ENCODE measurements around the gene IGDCC3. TPM values are rescaled to one million over a fixed set of nuclear protein-coding genes. Genes with fewer than 3 reads are reported as not detected.

The IGDCC3 gene
- total and polyA plus RNA-seq, 2 donors (not counting 1 experiment from before 2014, with no cell fraction given) = not detected

DNA sequence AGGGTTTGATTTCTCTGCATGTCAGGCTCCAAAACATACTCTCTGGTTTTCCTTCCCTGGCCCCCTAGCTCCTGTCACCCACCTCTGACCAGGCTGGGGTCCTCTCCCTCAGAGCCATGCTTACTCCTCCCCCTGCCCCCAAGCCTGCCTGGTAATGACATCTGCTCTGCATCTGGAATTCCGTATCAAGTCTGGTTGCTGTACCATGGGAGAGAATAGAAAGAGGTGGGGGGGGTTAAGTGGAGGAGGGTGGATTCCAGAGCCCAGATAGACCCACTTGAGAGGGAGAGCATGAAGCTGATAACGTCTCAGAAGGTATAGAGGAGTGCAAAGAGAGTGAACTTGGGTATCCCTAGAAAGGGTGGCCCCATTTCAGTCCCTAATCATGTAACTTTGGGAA is 40.8 kb upstream of the IGDCC3 start:
- no peaks in the 10 kb centered on the region for H4K20me1 ChIP-seq (ENCODE audit: control insufficient read depth, insufficient read depth, low read length, poor library complexity, severe bottlenecking)
- DNase-seq (no peak), ATAC-seq (ENCODE audit: low read depth) (no peak)
- no peaks in the 10 kb centered on the region for H3K36me3 ChIP-seq (replicated peaks in 1 of 2; ENCODE audit: control extremely low read depth in 1 of 2, control insufficient read depth in 1 of 2, extremely low read depth in 1 of 2, insufficient read depth in 2 of 2, low read length in 1 of 2)
- H3K9me3 ChIP-seq (ENCODE audit: control extremely low read depth in 1 of 3, control insufficient read depth in 2 of 3, insufficient read depth in 1 of 3, low read length in 2 of 3) = peaks cover 0 to 12% (median 0%) of the 10 kb centered on the region in 3 donors
- no peak overlapping the region for H3K4me3 Mint-ChIP-seq
- no peak overlapping the region for H2AFZ ChIP-seq (ENCODE audit: insufficient read depth, low read depth, low read length, poor library complexity, severe bottlenecking)
- TF ChIP-seq, protein P1, sequence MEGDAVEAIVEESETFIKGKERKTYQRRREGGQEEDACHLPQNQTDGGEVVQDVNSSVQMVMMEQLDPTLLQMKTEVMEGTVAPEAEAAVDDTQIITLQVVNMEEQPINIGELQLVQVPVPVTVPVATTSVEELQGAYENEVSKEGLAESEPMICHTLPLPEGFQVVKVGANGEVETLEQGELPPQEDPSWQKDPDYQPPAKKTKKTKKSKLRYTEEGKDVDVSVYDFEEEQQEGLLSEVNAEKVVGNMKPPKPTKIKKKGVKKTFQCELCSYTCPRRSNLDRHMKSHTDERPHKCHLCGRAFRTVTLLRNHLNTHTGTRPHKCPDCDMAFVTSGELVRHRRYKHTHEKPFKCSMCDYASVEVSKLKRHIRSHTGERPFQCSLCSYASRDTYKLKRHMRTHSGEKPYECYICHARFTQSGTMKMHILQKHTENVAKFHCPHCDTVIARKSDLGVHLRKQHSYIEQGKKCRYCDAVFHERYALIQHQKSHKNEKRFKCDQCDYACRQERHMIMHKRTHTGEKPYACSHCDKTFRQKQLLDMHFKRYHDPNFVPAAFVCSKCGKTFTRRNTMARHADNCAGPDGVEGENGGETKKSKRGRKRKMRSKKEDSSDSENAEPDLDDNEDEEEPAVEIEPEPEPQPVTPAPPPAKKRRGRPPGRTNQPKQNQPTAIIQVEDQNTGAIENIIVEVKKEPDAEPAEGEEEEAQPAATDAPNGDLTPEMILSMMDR (IDR thresholded peaks at IDR 0.05) = no peak
- TF ChIP-seq EZH2 (IDR thresholded peaks at IDR 0.05; ENCODE audit: borderline replicate concordance, insufficient read depth, low read depth, low read length, poor library complexity, severe bottlenecking) = no peak
- CTCF ChIA-PET = no interaction called here
- peaks cover 18% of the 10 kb centered on the region for H3K4me1 Mint-ChIP-seq
- POLR2A ChIA-PET = no interaction called here
- no peak overlapping the region for H3K27ac Mint-ChIP-seq
- peaks cover 0 to 46% (median 19%) of the 10 kb centered on the region in 4 experiments for H3K27me3 ChIP-seq (replicated peaks in 1 of 4; ENCODE audit: control extremely low read depth in 1 of 4, control insufficient read depth in 3 of 4, insufficient read depth in 4 of 4, low read length in 3 of 4)
- no peak overlapping the region for H3K27ac ChIP-seq (ENCODE audit: low read length in 2 of 2)
- no peaks in the 10 kb centered on the region for H3K79me2 ChIP-seq (ENCODE audit: control insufficient read depth, insufficient read depth, low read length)
- no peaks in the 10 kb centered on the region for H3K9me3 Mint-ChIP-seq (ENCODE audit: insufficient read depth)
- H3K27me3 Mint-ChIP-seq = peaks cover 61% of the 10 kb centered on the region
- no peak overlapping the region for H3K4me3 ChIP-seq (ENCODE audit: control extremely low read depth in 1 of 5, extremely low read depth in 1 of 5, insufficient read depth in 1 of 5, low read depth in 2 of 5, low read length in 4 of 5)
- no peak overlapping the region for H3K4me2 ChIP-seq (replicated peaks; ENCODE audit: low read depth, low read length, poor library complexity, severe bottlenecking)
- peaks cover 15 to 21% of the 10 kb centered on the region in 2 donors for H3K4me1 ChIP-seq (ENCODE audit: control insufficient read depth in 2 of 2, insufficient read depth in 2 of 2, low read length in 2 of 2)
- 100% methylated on average over 1 of the region's 2 CpGs for WGBS (ENCODE audit: insufficient coverage)
- H3K9ac ChIP-seq (ENCODE audit: low read length) = no peak overlapping the region
- intact Hi-C loops (cut with micrococcal nuclease) = no loop called here

DNA sequence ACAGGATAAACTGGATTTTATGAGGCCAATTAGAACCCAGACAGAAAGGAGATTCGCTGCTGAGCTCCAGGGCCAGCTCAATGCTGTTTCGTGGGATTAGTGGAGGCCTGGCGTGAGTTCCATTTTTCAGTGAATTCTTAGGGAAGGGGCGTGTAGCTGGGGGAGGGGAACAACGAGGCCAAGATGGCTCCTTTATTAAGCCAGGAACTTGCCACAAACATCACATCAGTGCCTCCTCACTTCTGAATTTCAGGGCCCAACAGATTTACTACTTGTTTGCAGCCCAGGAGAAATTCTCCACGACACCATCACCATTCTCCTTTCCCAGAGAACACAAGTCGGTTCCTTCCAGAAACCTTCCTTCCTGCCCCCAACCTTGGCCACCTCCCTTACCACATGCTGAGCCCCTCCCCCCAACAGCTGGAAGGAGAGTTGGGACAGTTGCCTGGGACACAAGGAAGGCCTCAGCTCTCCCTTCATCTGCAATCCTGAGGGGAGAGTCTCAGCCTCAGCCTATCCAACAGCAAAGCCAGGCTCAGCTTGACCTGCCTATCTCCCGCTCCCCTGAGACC is 39.1 kb upstream of the IGDCC3 start:
- H3K4me1 ChIP-seq (ENCODE audit: control insufficient read depth in 2 of 2, insufficient read depth in 2 of 2, low read length in 2 of 2) = peaks cover 11 to 12% of the 10 kb centered on the region in 2 donors
- Mint-ChIP-seq H3K27ac (no peak overlapping the region), H3K4me1 (peaks cover 8% of the 10 kb centered on the region), H3K4me3 (no peak overlapping the region), H3K9me3 (ENCODE audit: insufficient read depth) (no peaks in the 10 kb centered on the region), H3K27me3 (peaks cover 51% of the 10 kb centered on the region)
- POLR2A ChIA-PET = no interaction called here
- no peak overlapping the region for H2AFZ ChIP-seq (ENCODE audit: insufficient read depth, low read depth, low read length, poor library complexity, severe bottlenecking)
- no peak for DNase-seq
- H3K4me2 ChIP-seq (replicated peaks; ENCODE audit: low read depth, low read length, poor library complexity, severe bottlenecking) = no peak overlapping the region
- H3K36me3 ChIP-seq (replicated peaks in 1 of 2; ENCODE audit: control extremely low read depth in 1 of 2, control insufficient read depth in 1 of 2, extremely low read depth in 1 of 2, insufficient read depth in 2 of 2, low read length in 1 of 2) = no peaks in the 10 kb centered on the region
- H3K9ac ChIP-seq (ENCODE audit: low read length) = no peak overlapping the region
- no peaks in the 10 kb centered on the region for H3K79me2 ChIP-seq (ENCODE audit: control insufficient read depth, insufficient read depth, low read length)
- intact Hi-C loops (cut with micrococcal nuclease) = no loop called here
- peaks cover 0 to 9% (median 0%) of the 10 kb centered on the region in 3 donors for H3K9me3 ChIP-seq (ENCODE audit: control extremely low read depth in 1 of 3, control insufficient read depth in 2 of 3, insufficient read depth in 1 of 3, low read length in 2 of 3)
- H4K20me1 ChIP-seq (ENCODE audit: control insufficient read depth, insufficient read depth, low read length, poor library complexity, severe bottlenecking) = no peaks in the 10 kb centered on the region
- TF ChIP-seq, protein P1 (IDR thresholded peaks at IDR 0.05) = no peak
- no peak for TF ChIP-seq EZH2 (IDR thresholded peaks at IDR 0.05; ENCODE audit: borderline replicate concordance, insufficient read depth, low read depth, low read length, poor library complexity, severe bottlenecking)
- WGBS (ENCODE audit: insufficient coverage) = 95% methylated on average over 3 of the region's 8 CpGs
- CTCF ChIA-PET = no interaction called here
- H3K4me3 ChIP-seq (ENCODE audit: control extremely low read depth in 1 of 5, extremely low read depth in 1 of 5, insufficient read depth in 1 of 5, low read depth in 2 of 5, low read length in 4 of 5) = no peak overlapping the region
- H3K27me3 ChIP-seq (replicated peaks in 1 of 4; ENCODE audit: control extremely low read depth in 1 of 4, control insufficient read depth in 3 of 4, insufficient read depth in 4 of 4, low read length in 3 of 4) = peaks cover 0 to 36% (median 13%) of the 10 kb centered on the region in 4 experiments
- no peak overlapping the region for H3K27ac ChIP-seq (ENCODE audit: low read length in 2 of 2)
- no peak for ATAC-seq (ENCODE audit: low read depth)
